Colon (tissue), 2 donors: ENCODE measurements around the gene RAB7A.
"Not testable (repeated sequence)": the region's sequence is repeated elsewhere in the genome, so short reads cannot be mapped to it uniquely, and the experiment has no call there.

ENCODE experiments used
- FAIRE-seq: peaks from 2 replicates; lab custom pipeline; 2012; peaks lifted over from hg19 to GRCh38; lab: Jason Lieb, UNC
- donor health status: control.
- donor health status: control.

RAB7A gene

DNA sequence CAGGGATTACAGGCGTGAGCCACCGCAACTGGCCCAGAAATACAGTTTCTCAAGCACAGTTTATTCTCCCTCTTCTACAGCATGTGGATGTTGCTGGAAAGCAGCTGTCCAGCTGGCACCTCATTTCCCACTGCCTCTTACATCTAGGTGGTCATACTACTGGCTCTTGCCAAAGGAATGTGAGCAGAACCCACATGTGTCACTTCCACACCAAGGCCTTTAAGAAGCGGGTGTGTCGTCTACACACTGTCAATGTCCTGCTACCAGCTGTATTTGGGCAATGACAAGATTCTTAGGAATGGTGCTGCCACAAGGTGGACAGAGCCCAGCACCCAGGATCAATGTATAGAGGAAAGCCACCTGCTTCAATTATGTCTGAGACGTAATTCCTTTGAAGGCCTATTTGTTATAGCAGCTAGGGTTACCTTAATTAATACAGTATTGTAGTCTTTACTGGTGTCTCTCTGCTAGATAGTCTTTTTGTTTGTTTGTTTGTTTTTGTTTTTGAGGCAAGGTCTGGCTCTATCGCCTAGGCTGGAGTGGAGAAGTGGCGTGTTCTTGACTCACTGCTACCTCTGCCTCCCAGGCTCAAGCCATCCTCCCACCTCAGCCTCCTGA, 15.1 kb upstream of the RAB7A start:
- FAIRE-seq: no peak

DNA sequence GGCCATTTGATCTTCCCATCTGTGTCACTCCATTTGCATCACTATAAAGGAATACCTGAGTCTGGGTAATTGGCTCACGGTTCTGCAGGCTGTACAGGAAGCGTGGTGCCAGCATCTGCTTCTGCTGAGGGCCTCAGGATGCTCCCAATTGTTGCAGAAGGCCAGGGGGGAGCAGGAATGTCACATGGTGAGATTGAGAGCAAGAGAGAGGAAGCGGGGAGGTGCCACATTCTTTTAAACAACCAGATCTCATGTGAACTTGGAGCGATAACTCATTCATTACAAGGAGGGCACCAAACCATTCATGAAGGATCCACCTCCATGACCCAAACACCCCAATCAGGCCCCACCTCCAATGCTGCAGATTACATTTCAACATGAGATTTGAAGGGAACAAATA, 13.1 kb upstream of the RAB7A start:
- no peak for FAIRE-seq

DNA sequence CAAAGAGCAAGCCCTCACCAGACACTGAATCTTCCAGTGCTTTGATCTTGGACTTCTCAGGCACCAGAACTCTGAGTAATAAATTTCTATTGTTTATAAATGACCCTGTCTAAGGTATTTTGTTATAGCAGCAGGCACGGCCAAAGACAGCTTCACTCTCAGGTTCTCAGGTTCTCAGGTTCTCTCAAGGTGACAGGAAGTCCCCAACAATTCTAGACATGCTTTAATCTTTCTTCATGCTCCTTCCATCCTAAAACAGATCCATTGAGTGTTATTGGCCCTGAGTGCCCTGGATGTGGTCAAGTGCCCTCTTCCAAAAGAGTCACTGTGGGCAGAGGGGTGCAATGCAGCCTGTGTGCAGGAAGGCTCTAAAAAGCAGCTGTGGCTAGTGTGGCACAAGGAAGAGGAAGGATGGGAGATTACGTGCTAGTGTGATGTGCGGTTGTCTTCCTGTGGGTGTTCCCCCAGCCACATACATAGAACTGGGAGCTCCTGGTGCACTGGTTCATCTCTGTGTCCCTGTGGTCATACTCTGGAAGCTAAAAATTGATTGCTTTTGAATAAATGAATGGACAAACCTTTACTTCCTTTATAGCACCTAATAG, 11.0 kb upstream of the RAB7A start:
- FAIRE-seq: no peak

DNA sequence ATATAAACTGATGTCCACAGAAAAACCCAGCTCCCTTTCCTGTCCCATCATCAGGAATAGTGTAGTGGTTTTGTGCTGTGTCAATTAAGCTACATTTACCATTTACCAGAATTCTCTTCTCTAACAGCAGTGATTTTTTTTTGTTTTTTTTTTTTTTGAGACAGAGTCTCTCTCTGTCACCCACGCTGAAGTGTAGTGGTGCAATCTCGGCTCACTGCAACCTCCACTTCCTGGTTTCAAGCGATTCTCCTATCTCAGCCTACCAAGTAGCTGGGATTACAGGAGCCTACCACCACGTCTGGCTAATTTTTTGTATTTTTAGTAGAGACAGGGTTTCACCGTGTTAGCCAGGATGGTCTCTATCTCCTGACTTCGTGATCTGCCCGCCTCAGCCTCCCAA, 7.1 kb upstream of the RAB7A start:
- not testable (repeated sequence) for FAIRE-seq

DNA sequence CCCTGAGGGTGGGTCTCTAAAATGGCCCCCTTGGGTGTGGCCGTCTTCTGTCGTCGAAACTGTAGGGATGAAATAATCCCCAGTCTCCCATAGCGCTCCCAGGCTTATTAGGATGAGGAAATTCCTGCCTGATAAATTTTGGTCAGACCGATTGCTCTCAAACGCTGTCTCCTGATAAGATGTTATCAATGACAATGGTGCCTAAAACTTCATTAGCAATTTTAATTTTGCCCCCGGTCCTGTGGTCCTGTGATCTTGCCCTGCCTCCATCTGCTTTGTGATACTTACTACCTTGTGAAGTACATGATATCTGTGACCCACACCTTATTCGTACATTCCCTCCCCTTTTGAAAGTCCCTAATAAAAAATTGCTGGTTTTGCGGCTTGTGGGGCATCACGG, 5.1 kb upstream of the RAB7A start:
- FAIRE-seq: no peak

DNA sequence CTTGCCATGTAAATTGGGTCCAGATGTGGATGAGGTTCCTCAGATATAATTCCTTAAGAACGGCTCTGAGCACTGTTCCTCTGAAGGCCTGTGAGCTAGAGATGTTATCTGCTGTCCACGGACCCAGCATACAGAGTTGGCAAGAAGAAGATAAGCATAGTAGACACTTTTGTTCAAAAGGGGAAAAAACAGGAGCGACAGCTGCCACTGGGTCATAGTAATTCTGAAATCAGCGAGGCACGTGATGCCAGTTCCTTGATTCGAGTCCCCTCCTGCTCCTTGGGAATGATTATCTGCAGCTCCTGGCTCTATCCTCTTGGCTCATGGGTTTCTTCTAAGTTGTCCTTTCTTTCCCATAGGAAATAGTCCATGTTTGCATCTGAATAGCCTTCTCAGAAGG, 2.5 kb upstream of the RAB7A start:
- FAIRE-seq: no peak

DNA sequence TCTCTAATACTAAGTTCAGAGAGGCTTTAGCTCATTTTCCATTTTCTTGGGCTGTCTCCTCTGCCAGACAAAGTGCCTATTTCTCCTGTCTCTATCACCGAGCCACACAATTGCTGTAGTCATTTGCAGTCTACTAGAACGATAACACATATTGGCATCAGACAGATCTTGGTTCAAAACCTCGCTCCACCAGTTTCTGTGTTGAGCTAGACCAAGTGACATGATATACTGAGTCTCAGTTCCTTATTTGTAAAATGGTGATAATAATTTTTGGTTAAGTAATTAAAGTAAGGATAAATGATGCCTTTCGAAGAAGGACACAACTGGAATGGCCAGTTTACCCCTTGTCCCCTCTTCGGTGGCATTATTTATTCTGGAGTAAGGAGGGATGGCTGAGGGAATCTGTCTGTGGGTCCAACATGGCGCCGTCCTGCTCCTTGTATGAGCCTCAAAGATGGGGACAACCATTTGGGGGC, 398 bp upstream of the RAB7A start:
- FAIRE-seq: no peak

DNA sequence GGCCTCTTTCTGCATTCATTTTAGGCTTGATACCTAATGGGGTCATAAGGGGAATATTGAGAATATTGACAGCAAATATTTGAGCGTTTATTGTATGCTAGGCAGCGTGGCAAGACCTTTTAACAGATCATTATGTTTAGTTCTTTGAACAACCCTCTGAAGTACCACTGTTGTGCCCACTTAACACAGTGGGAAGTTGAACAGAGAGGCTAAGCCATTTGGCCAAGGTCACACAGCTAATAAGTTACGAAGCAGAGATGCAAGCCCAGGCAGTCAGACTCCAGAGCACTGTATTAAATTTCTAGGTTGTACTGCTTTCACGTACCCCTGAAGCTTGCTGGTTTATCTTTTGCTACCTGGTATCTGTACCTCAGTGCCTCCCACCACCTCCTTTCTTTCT, 1.1 kb downstream of the RAB7A start:
- FAIRE-seq: no peak

DNA sequence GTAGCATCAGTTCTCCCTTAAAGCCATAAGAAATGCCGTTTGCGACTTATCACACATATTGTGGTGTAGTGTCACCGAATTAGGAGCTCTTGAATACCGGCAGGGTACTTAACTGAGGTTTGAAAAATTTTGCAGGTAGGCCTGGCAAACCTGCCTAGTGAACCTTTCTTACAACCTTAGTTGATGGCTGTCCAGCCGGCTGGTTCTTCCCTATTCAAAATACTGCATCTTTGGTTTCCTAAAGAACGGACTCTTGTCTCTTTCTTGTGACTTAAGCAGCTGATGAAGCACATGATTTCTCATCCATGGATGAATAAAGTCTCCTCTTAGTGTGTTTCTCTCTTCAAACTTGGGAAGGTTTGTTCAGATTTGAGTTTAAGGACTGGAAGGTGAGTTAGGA, 1.5 kb downstream of the RAB7A start:
- FAIRE-seq: no peak

DNA sequence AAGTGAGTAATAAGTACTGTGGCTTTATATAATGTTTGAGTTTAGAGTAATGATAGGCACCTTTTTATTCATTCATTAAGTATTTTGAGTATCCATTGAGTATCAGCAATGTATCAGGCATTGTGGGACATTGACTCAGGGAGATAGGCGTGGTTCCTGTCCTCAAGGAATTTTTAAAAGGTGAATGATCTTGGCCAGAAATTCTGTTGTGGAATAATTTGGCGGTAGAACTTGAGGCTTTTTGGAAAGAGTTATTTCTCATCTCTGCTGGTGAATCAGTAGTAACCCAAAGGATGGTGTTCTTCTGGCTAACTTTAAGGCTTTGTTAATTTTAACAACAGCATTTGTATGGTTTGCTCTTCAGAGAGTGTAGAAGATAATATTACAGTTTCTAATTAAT, 2.0 kb downstream of the RAB7A start:
- FAIRE-seq: no peak

DNA sequence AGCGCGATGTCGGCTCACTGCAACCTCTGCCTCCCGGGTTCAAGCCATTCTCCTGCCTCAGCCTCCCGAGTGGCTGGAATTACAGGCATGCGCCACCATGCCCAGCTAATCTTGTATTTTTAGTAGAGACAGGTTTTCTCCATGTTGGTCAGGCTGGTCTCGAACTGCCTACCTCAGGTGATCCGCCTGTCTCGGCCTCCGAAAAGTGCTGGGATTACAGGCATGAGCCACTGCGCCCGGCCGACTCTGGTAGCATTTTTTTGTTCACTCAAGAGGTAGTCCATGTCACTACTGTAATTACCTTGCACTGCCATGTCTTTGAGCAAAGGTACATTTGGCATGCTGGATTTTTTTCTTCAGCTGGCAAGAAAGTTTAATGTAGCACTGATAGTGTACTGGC, 2.5 kb downstream of the RAB7A start:
- not testable (repeated sequence) for FAIRE-seq

DNA sequence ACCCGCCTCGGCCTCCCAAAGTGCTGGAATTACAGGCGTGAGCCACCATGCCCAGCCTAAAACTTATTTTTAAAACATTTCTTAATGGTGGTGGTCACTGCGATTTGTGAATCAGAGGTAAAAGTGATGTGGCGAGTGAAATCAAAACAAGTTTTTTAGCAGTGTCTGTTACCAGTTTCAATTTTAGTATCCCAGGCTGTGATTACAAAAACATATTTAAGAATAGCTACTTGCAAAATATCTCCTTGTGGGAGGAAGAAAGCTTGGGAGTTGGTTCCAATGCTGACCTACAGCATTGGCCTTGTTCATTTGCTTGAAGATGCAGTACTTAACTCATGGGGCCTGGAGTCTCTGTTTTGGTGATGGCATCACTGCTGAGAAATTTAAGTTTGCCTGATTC, 4.5 kb downstream of the RAB7A start:
- no peak for FAIRE-seq

DNA sequence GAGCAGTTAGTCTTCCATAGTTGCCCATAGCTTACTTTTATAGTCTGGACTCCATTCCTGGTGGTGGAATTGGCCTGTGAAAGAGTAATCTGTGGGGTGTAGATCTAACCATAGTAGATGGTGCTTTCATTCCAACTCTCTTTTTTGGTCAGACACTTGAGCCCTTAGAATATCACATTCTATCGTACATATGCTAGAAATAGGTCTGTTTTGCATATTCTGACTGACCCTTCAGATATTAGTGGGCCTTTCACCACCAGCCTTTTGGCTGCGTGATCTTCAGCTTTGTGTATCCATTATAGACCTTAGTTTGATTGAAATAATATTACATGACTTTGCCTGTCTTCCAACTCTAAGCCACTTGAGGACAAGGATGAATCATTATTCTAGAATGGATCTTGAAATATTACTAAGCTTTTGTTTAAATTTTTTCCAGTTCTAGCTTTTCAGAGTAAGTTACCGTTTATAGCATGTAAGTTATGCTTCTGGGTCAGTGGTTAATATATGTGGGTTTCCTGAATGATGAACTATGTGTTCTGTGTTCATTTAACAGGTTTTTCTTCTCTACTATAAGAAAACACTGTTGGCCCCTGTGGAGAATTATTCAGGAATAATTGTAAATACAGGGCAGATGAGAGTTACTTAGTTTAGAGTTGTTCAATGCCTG, 8.7 kb downstream of the RAB7A start:
- no peak for FAIRE-seq

DNA sequence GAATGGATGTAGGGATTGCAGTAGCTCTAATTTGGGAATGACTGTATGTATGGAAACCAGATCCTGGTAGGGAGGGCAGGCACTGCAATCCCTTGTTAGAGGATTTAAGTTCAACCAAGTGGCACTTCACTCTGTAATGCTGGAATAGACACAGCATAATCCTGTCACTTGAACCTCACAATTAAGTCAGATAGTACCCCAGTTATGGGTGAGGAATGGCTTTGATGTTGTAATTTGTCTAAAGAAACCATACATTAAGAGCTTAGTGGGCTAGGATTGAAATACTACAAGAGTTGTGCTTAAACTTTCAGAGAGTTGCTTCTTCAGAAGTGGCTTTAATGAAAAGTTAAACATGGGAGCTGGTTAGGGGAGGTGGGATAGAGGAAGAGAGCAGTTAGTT, 9.3 kb downstream of the RAB7A start:
- no peak for FAIRE-seq

DNA sequence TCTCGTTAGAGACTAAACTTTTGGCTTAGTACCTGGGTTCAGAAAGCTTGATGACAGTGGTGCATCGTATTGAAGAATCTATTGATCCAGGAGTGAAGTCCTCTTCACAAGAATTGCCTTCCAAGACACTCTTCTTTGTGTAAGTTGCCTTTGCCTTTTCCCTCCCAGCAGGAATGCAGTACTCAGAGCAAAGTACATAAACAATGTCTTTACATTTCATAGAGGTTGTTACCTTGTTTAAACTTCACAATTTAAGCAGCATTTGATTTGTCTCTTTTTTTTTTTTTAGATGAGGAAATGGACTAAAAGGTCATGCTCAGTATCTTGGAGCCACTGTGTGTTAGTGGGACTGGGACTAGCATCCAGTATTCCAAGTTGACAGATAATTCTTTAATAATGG, 9.9 kb downstream of the RAB7A start:
- no peak for FAIRE-seq

DNA sequence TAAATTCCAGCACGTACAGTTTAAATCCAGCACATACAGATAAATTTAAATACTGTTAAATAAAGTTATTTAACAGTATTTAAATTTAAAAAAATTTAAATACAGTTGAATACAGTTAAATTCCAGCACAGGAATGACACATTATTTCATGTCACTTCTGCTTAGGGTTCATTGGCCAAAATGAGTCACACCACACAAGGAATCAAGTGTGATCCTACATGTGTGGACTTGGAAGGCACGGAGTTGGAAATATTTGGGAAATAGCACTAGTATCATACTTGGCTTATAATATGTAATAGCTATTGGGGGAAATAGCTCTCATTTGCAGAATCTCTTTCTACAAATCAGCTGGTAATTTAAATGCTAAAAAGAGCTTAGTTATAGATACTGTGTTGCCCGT, 10.6 kb downstream of the RAB7A start:
- FAIRE-seq: no peak

DNA sequence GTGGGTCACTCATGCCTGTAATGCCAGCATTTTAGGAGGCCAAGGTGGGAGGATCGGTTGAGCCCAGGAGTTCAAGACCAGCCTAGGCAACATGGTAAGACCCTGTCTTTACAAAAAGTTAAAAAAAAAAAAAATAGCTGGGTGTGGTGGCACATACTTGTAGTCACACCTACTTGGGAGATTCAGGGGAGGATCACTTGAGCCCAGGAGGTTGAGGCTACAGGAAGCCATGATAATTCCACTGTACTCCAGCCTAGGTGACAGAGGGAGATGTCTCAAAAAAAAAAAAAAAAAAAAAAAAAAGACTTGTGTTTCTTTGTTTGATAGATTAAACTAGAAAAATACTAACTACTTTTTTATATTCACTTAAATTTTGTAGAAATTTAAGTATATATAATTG, 14.6 kb downstream of the RAB7A start:
- no peak for FAIRE-seq

DNA sequence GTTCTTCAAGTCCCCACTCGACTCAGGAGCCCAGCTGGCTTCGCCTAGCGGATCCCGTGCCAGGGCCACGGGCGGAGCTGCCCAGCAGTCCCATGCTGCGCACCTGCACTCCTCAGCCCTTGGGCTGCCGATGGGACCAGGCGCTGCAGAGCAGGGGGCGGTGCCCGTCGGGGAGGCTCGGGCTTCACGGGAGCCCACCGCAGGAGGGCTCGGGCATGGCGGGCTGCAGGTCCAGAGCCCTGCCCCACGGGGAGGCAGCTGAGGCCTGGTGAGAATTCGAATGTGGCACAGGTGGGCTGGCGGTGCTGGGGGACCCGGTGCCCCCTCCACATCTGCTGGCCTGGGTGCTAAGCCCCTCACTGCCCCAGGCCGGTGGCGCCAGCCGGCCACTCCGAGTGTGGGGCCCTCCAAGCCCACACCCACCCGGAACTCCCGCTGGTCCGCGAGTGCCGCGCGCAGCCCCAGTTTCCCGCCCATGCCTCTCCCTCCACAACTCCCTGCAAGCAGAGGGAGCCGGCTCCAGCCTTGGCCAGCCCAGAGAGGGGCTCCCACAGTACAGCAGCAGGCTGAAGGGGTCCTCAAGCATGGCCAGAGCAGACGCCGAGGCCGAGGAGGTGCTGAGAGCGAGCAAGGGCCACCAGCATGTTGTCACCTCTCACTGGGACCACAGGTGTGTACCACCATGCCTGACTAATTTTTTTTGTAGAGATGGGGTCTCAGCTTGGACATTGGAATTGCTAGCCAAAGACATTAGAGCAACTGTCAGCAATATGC, 17.0 kb downstream of the RAB7A start:
- no peak for FAIRE-seq

DNA sequence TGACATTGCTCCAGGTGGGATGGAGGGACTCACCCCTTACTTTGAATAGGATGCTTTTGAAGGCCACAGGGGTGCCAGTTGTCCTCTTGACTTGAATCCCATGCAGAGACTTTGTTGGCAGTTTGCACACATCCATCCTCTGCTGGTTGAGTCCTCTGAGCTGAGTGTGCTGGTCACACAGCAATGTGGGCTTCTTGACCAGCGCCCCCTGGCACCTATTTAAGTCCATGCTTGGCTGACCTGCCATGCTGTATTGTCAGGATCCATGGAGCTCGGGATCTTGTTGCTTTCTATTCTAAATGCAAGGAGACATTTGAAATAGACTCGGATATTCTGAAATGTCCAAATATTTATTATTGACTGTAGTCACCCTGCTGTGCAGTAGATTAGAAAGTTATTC, 19.8 kb downstream of the RAB7A start:
- FAIRE-seq: no peak

DNA sequence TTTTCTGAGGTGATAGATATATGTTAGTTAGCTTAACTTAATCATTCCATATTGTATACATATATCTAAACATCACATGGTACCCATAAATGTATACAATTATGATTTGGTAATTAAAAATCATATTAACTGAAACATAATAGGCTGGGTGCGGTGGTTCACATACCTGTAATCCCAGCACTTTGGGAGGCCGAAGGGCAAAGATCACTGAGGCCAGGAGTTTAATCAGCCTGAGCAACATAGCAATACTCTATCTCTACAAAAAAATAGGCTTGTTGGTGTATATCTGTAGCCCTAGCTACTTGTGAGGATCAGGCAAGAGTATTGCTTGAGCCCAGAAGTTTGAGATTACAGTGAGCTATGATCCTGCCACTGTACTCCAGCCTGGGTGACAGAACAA, 20.9 kb downstream of the RAB7A start:
- no peak for FAIRE-seq

DNA sequence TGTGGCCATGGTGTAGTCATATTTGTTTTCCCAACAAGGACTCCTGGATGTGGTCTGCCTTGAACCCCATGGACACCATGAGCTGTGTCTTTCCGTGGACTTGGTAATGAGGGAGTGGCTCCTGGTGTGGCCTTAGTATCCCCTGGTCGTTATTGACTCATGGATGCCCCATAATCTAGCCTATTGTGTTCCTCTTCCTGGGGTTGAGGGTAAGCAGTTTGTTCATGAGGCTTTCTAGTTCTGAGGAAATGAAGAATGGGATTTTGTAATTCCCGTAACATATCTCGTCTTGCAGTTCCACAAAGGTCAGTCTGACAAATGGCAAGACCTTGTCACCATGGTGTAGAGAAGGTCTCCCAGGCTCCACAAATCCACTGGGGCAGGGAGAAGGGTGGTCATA, 22.6 kb downstream of the RAB7A start:
- FAIRE-seq: no peak

DNA sequence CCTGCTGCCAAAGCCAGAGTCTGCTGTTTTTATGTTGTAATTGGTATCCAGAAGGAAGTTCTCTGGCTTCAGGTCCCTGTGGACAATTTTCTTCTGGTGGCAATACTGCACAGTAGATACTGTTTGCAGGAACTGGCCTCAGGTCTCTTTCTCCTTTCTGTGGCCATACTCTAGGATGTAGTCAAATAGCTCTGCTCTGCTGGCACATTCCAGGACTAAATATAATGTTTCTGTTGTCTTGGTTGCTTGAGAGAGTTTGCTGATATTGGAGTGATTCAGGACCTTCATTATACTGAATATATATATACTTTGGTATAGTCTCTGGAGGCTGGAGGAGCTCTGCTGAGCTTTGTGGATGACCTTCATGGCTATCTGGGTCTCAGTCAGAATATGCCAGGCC, 23.1 kb downstream of the RAB7A start:
- FAIRE-seq: no peak

DNA sequence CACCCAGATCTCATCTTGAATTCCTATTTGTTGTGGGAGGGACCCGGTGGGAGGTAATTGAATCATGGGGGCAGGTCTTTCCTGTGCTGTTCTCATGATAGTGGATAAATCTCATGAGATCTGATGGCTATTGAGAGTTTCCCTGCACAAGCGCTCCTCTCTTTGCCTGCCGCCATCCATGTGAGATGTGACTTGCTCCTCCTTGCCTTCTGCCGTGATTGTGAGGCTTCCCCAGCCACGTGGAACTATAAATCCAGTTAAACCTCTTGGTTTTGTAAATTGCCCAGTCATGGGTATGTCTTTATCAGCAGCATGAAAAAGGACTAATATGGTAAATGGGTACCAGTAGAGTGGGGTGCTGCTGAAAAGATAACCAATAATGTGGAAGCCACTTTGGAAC, 23.6 kb downstream of the RAB7A start:
- FAIRE-seq: not testable (repeated sequence)
